H1 (cell line): ENCODE results near the gene RPL38. TPM values are rescaled to one million over a fixed set of nuclear protein-coding genes. Genes with fewer than 3 reads are reported as not detected.

ENCODE experiments used
- CTCF ChIA-PET: fragments of 300-600 bp; sonication (Branson Sonifier 250); formaldehyde crosslinking; loops from one replicate; lab custom pipeline; 2021; ENCODE audit not compliant: partially characterized antibody; lab: Charles Lee
- POLR2A ChIA-PET: fragments of 300-600 bp; sonication (Branson Sonifier 250); formaldehyde crosslinking; loops from one replicate; lab custom pipeline; 2021; ENCODE audit warnings: inconsistent platforms; ENCODE audit not compliant: partially characterized antibody; lab: Charles Lee
- DNase-seq, 2 experiments: peaks; one replicate each; pipeline versions ENCODE4 v3.0.0 to v3.0.0-alpha.2; 2010 to 2022; ENCODE audit warnings: low spot score in 2 of 2, low read depth in 1 of 2, mixed read lengths in 1 of 2
- FAIRE-seq: peaks from 2 replicates; lab custom pipeline; 2011; peaks lifted over from hg19 to GRCh38; lab: Jason Lieb, UNC
- H2AFZ ChIP-seq: 2 replicates; pipeline ENCODE4 v1.8.1; 2012; ENCODE audit warnings: low read length, inconsistent platforms
- H2AK5ac ChIP-seq: 2 replicates; pipeline ENCODE4 v1.6.1; 2013; ENCODE audit warnings: low read depth, low read length
- H2BK120ac ChIP-seq: replicated peaks from 2 replicates; pipeline ENCODE3; 2013; ENCODE audit warnings: low read depth, low read length, inconsistent platforms
- H2BK12ac ChIP-seq: 2 replicates; pipeline ENCODE4 v1.6.1; 2013; ENCODE audit warnings: low read depth, low read length
- H2BK15ac ChIP-seq: 2 replicates; pipeline ENCODE4 v1.6.1; 2013; ENCODE audit warnings: low read length
- H2BK20ac ChIP-seq: 2 replicates; pipeline ENCODE4 v1.6.1; 2013; ENCODE audit warnings: low read length
- H2BK5ac ChIP-seq: 2 replicates; pipeline ENCODE4 v1.6.1; 2013; ENCODE audit warnings: low read depth, low read length
- H3K14ac ChIP-seq: 2 replicates; pipeline ENCODE4 v1.6.1; 2013; ENCODE audit warnings: inconsistent platforms; ENCODE audit not compliant: insufficient read length
- H3K18ac ChIP-seq: 2 replicates; pipeline ENCODE4 v1.6.1; 2013; ENCODE audit warnings: low read length; ENCODE audit errors: extremely low read depth
- H3K23ac ChIP-seq: 2 replicates; pipeline ENCODE4 v1.6.1; 2013; ENCODE audit warnings: inconsistent platforms; ENCODE audit not compliant: insufficient read length
- H3K23me2 ChIP-seq: 2 replicates; pipeline ENCODE4 v1.6.1; 2013; ENCODE audit warnings: low read depth, low read length
- H3K27ac ChIP-seq: 2 replicates; pipeline ENCODE4 v1.6.1; 2011; ENCODE audit warnings: low read depth, low read length, inconsistent platforms
- H3K27me3 ChIP-seq, 4 experiments: replicated peaks in 1 of 4; 1 replicate in 1 of 4; 2 replicates in 3 of 4; pipeline versions ENCODE4 v1.6.1 to v1.8.1; 2011 to 2013; ENCODE audit warnings: low read length in 3 of 4, mild to moderate bottlenecking in 3 of 4, inconsistent platforms in 2 of 4, mixed read lengths in 2 of 4, moderate library complexity in 1 of 4; ENCODE audit not compliant: control insufficient read depth in 3 of 4, insufficient read depth in 3 of 4; ENCODE audit errors: extremely low read depth in 1 of 4
- H3K36me3 ChIP-seq, 4 experiments: 2 replicates each; pipeline versions ENCODE4 v1.6.1 to v1.8.1; 2011 to 2013; ENCODE audit warnings: mild to moderate bottlenecking in 4 of 4, low read length in 3 of 4, moderate library complexity in 2 of 4, control low read depth in 1 of 4, inconsistent platforms in 1 of 4; ENCODE audit not compliant: insufficient read depth in 4 of 4, control insufficient read depth in 2 of 4
- H3K4ac ChIP-seq: replicated peaks from 2 replicates; pipeline ENCODE3; 2013; ENCODE audit warnings: low read length, low read depth, mixed read lengths, inconsistent platforms; ENCODE audit not compliant: insufficient read length
- H3K4me1 ChIP-seq, 4 experiments: replicated peaks in 1 of 4; 1 replicate in 1 of 4; 2 replicates in 3 of 4; pipeline versions ENCODE4 v1.6.1 to v1.8.1; 2011 to 2013; ENCODE audit warnings: low read length in 3 of 4, inconsistent platforms in 2 of 4, mixed read lengths in 1 of 4; ENCODE audit not compliant: insufficient read depth in 4 of 4, control insufficient read depth in 3 of 4
- H3K4me2 ChIP-seq, 2 experiments: 2 replicates each; pipeline versions ENCODE4 v1.6.1 to v1.8.1; 2011 to 2013; ENCODE audit warnings: low read depth in 2 of 2, low read length in 2 of 2, control low read depth in 1 of 2, inconsistent platforms in 1 of 2, mild to moderate bottlenecking in 1 of 2; ENCODE audit not compliant: insufficient read depth in 1 of 2
- H3K4me3 ChIP-seq, 4 experiments: fragments of 200-600, 300-600 bp in 1 of 4; sonication (generic), shearing (Covaris generic), sonication (Bioruptor Twin) in 1 of 4; 2 replicates each; pipeline versions ENCODE4 v1.5.1 to v1.8.1; 2011 to 2016; ENCODE audit warnings: low read length in 4 of 4, low read depth in 3 of 4, control low read depth in 2 of 4, inconsistent platforms in 2 of 4, mild to moderate bottlenecking in 2 of 4, mixed read lengths in 1 of 4, moderate library complexity in 1 of 4; ENCODE audit not compliant: insufficient read depth in 2 of 4; ENCODE audit errors: extremely low read depth in 1 of 4
- H3K56ac ChIP-seq: replicated peaks from 2 replicates; pipeline ENCODE3; 2013; ENCODE audit warnings: low read depth, mild to moderate bottlenecking, mixed read lengths, low read length, inconsistent platforms; ENCODE audit not compliant: insufficient read length
- H3K79me1 ChIP-seq: 2 replicates; pipeline ENCODE4 v1.6.1; 2013; ENCODE audit warnings: low read depth, low read length, control low read depth
- H3K79me2 ChIP-seq, 2 experiments: 2 replicates each; pipeline versions ENCODE4 v1.6.1 to v1.8.1; 2012 to 2013; ENCODE audit warnings: low read length in 2 of 2, mild to moderate bottlenecking in 2 of 2, inconsistent platforms in 1 of 2; ENCODE audit not compliant: insufficient read depth in 2 of 2, control insufficient read depth in 1 of 2
- H3K9ac ChIP-seq, 4 experiments: replicated peaks in 1 of 4; 1 replicate in 1 of 4; 2 replicates in 3 of 4; pipeline versions ENCODE4 v1.6.1 to v1.8.1; 2011 to 2013; ENCODE audit warnings: low read depth in 3 of 4, low read length in 3 of 4, control low read depth in 2 of 4, mild to moderate bottlenecking in 2 of 4, moderate library complexity in 2 of 4, inconsistent platforms in 1 of 4; ENCODE audit errors: extremely low read depth in 1 of 4
- H3K9me3 ChIP-seq, 2 experiments: 2 replicates each; pipeline versions ENCODE4 v1.6.1 to v1.8.1; 2012 to 2013; ENCODE audit warnings: mild to moderate bottlenecking in 2 of 2, moderate library complexity in 2 of 2, control low read depth in 1 of 2, inconsistent platforms in 1 of 2, low read depth in 1 of 2, low read length in 1 of 2, mixed read lengths in 1 of 2; ENCODE audit not compliant: insufficient read depth in 2 of 2
- H4K20me1 ChIP-seq, 2 experiments: replicated peaks in 1 of 2; 2 replicates each; pipeline versions ENCODE3 to v1.8.1; 2011 to 2013; ENCODE audit warnings: inconsistent platforms in 2 of 2, low read length in 2 of 2, mild to moderate bottlenecking in 1 of 2; ENCODE audit not compliant: insufficient read depth in 2 of 2, control insufficient read depth in 1 of 2
- H4K5ac ChIP-seq: 2 replicates; pipeline ENCODE4 v1.6.1; 2013; ENCODE audit warnings: low read length, low read depth, mixed read lengths, inconsistent platforms; ENCODE audit not compliant: insufficient read length
- H4K8ac ChIP-seq: 2 replicates; pipeline ENCODE4 v1.8.0; 2013; ENCODE audit warnings: mild to moderate bottlenecking, moderate library complexity, low read length, inconsistent platforms; ENCODE audit not compliant: insufficient read depth; ENCODE audit errors: extremely low read depth
- H4K91ac ChIP-seq: replicated peaks from 2 replicates; pipeline ENCODE3; 2013; ENCODE audit warnings: low read length, mixed read lengths, inconsistent platforms; ENCODE audit not compliant: insufficient read length
- BRCA1 ChIP-seq: IDR thresholded peaks from 2 replicates; pipeline ENCODE4 v1.6.1; 2012; ENCODE audit warnings: low read depth, low read length, improper control_type of control experiment
- CHD1 ChIP-seq: IDR thresholded peaks from 2 replicates; pipeline ENCODE4 v1.6.1; 2012; ENCODE audit warnings: low read depth, low read length, improper control_type of control experiment
- JUN ChIP-seq: IDR thresholded peaks from 2 replicates; pipeline ENCODE4 v1.6.1; 2011; ENCODE audit warnings: low read depth, mild to moderate bottlenecking, improper control_type of control experiment, low read length
- POLR2A ChIP-seq, 2 experiments: IDR thresholded peaks; 1 replicate in 1 of 2; 2 replicates in 1 of 2; pipeline ENCODE4 v1.6.1; 2011; ENCODE audit warnings: low read depth in 2 of 2, low read length in 2 of 2, mild to moderate bottlenecking in 2 of 2; ENCODE audit errors: control extremely low read depth in 1 of 2
- POLR2AphosphoS5 ChIP-seq: IDR thresholded peaks from 2 replicates; pipeline ENCODE4 v1.6.1; 2011; ENCODE audit warnings: low read depth, low read length
- POU5F1 ChIP-seq: IDR thresholded peaks from 2 replicates; pipeline ENCODE4 v1.6.1; 2011; ENCODE audit warnings: low read depth, mild to moderate bottlenecking, low read length, moderate library complexity
- SAP30 ChIP-seq: fragments of 300-600 bp; sonication (generic); IDR thresholded peaks from 2 replicates; pipeline ENCODE4 v1.7.1; 2012; ENCODE audit warnings: low read length, moderate library complexity, mild to moderate bottlenecking, inconsistent platforms; ENCODE audit not compliant: insufficient read depth, insufficient replicate concordance
- SIN3A ChIP-seq, 2 experiments: IDR thresholded peaks in 1 of 2; conservative IDR thresholded peaks in 1 of 2; 2 replicates each; pipeline ENCODE4 v1.6.1; 2011 to 2012; ENCODE audit warnings: low read length in 2 of 2, improper control_type of control experiment in 1 of 2, low read depth in 1 of 2, mild to moderate bottlenecking in 1 of 2
- SIX5 ChIP-seq: IDR thresholded peaks from 2 replicates; pipeline ENCODE4 v1.6.1; 2011; ENCODE audit warnings: mild to moderate bottlenecking, low read depth, low read length
- SP4 ChIP-seq: IDR thresholded peaks from 2 replicates; pipeline ENCODE4 v1.6.1; 2012; ENCODE audit warnings: low read length, inconsistent platforms
- TAF1 ChIP-seq: IDR thresholded peaks from 2 replicates; pipeline ENCODE4 v1.6.1; 2011; ENCODE audit warnings: mild to moderate bottlenecking, low read depth, low read length
- USF2 ChIP-seq: IDR thresholded peaks from 2 replicates; pipeline ENCODE4 v1.6.1; 2011; ENCODE audit warnings: low read length, improper control_type of control experiment
- WGBS, 2 experiments: shearing (Covaris generic) in 1 of 2; methylation state at CpG; one replicate each; pipeline versions ENCODE4 v1.1.6 to v1.1.7; 2013 to 2015; ENCODE audit warnings: low lambda C conversion rate in 2 of 2, mixed read lengths in 2 of 2, inconsistent platforms in 1 of 2, low coverage in 1 of 2, missing lambda C conversion rate in 1 of 2; ENCODE audit not compliant: insufficient replicate concordance in 2 of 2, insufficient coverage in 1 of 2, insufficient read length in 1 of 2; ENCODE audit errors: extremely low coverage in 1 of 2, missing lambda C conversion rate in 1 of 2; 5-methylcytosine and 5-hydroxymethylcytosine counted together
- polyA plus RNA-seq, 7 experiments: library from polyadenylated mRNA; depleted of rRNA in 3 of 7; stranded (reverse) in 5 of 7; unstranded in 2 of 7; fragments of >200 nt in 5 of 7; fragments of 200-250 nt in 2 of 7; gene quantifications; 1 replicate in 5 of 7; 2 replicates in 1 of 7; 4 replicates in 1 of 7; pipeline versions ENCODE4 v1.2.1 to v1.2.3, GENCODE V29; 2011 to 2013; ENCODE audit warnings: missing spikeins in 2 of 7, mixed read lengths in 2 of 7
- total RNA-seq: library from RNA; stranded (reverse); fragmentation: NEBNext Ultra II Directional; extraction: Animal tissue kit (Norgen Biotek cat#: 25700); gene quantifications from 2 replicates; pipeline ENCODE4 v1.2.1, GENCODE V29; 2021

RPL38 gene
- total and polyA plus RNA-seq, 2 of the 8 experiments (the other 6 are each of a cell fraction or from before 2014, with no cell fraction given) = 412 to 1,195 TPM

DNA sequence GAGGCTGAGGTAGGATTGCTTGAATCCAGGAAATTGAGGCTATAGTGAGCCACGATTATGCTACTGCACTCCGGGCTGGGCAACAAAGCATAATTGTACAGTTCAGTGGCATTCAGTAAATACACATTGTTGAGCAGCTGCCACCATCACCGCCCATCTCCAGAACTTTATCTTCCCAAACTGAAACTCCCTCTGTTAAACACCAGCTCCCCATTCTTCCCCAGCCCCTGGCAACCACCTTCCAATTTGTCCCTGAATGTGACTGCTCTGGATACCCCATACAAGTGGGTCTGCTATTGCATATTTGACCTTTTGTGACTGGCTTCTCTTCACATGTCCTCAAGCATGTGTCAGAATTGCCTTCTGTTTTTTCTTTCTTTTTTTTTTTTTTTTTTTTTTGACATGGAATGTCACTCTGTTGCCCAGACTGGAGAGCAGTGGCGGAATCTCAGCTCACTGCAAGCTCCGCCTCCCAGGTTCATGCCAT is 2.9 kb downstream of the RPL38 start:
- no peak overlapping the region for H2BK12ac ChIP-seq
- no peak overlapping the region for H4K8ac ChIP-seq
- H2AFZ ChIP-seq = no peak overlapping the region
- no peak overlapping the region for H3K9ac ChIP-seq
- TF ChIP-seq BRCA1 (no peak), POU5F1 (no peak), POLR2A (IDR thresholded peaks at IDR 0.05; ENCODE audit: control extremely low read depth in 1 of 2, low read depth in 2 of 2, low read length in 2 of 2) (peak in 1 of 2 experiments; percentile 80; a peak in 2 of 3 replicates), SIN3A (conservative IDR thresholded peaks at IDR 0.05 in 1 of 2, IDR thresholded peaks at IDR 0.05 in 1 of 2; ENCODE audit: low read depth in 1 of 2, low read length in 2 of 2) (no peak), SAP30 (no peak), CHD1 (no peak), TAF1 (no peak), JUN (no peak), SIX5 (no peak), POLR2AphosphoS5 (peak; percentile 73; the same call in 1 of the 2 replicates), SP4 (0 out of 2 replicates have a peak, but pooled peaks have one; percentile 30), USF2 (no peak)
- peaks cover 46 to 61% (median 51%) of the 10 kb centered on the region in 4 experiments for H3K36me3 ChIP-seq
- H2BK120ac ChIP-seq = no peak overlapping the region
- peaks cover 42 to 44% of the 10 kb centered on the region in 2 experiments for H4K20me1 ChIP-seq
- peaks cover 24 to 49% of the 10 kb centered on the region in 2 experiments for H3K79me2 ChIP-seq
- no peak overlapping the region for H3K18ac ChIP-seq
- H2BK20ac ChIP-seq = no peak overlapping the region
- H3K56ac ChIP-seq = no peak overlapping the region
- no peaks in the 10 kb centered on the region; a peak in 1 of 7 replicates for H3K27me3 ChIP-seq
- H3K23ac ChIP-seq = no peak overlapping the region
- no peak overlapping the region for H4K91ac ChIP-seq
- ChIA-PET CTCF (no interaction called here), POLR2A (interaction anchor here (0.6 to 4.9 kb wide), 18 partner anchors 8 to 892 kb away, joined by 3 to 65 read pairs (median 3); partner anchors contain the start of genes BTBD17, DNAI2 and TTYH2)
- no peak overlapping the region for H3K14ac ChIP-seq
- H2BK5ac ChIP-seq = no peak overlapping the region
- H3K79me1 ChIP-seq = peaks cover 2% of the 10 kb centered on the region; the same call in 1 of the 2 replicates
- no peaks in the 10 kb centered on the region for H3K9me3 ChIP-seq
- peak overlapping the region in 1 of 4 experiments; percentile 97; a peak in 1 of 8 replicates for H3K4me3 ChIP-seq
- no peak overlapping the region for H2AK5ac ChIP-seq
- FAIRE-seq = no peak
- 95% methylated on average over 4 of the region's 5 CpGs; no CpG with 5 or more reads in 1 of the 2 experiments for WGBS, 2 experiments
- H3K4ac ChIP-seq = no peak overlapping the region
- no peak overlapping the region for H4K5ac ChIP-seq
- peaks cover 15 to 28% (median 16%) of the 10 kb centered on the region in 4 experiments for H3K4me1 ChIP-seq
- H3K4me2 ChIP-seq = no peak overlapping the region
- no peak overlapping the region for H3K27ac ChIP-seq
- peaks cover 5% of the 10 kb centered on the region; the same call in 1 of the 2 replicates for H3K23me2 ChIP-seq
- no peak for DNase-seq
- no peak overlapping the region for H2BK15ac ChIP-seq
